HG02943 (cell line): ENCODE results near the gene CCDC83.

Source experiments
- ATAC-seq: cut with Tn5 transposase; IDR thresholded peaks from one replicate; pipeline ENCODE4 v1.9.1; 2021; ENCODE audit warnings: mild to moderate bottlenecking, low read depth, moderate library complexity; ENCODE audit not compliant: unreplicated experiment

CCDC83 gene

DNA sequence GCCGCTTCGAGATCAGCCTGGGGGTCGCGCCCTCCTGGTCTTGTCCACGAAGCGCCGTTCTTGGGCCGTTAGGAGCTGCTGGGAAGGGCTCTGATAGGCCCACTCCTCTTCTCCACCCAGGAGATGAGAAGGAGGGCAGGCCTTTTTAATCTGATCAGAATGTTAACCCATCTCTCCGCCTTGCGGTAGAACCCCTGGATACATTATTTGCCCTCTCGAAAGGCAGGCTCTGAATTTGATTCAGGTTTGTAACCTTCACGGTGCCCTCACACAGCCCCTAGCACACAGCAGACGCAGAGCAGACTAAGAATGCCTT is at the start of gene CCDC83:
Gene CCDC83, plus strand, starts transcription at position 43 of the 316 bp plus-strand sequence. CDS start 9,741 bp downstream, outside the sequence.
- no peak for ATAC-seq

GRCh38 chr11:85805387-85805786 is 49.8 kb upstream of the CCDC83 start:
- ATAC-seq: no peak

GRCh38 chr11:85806016-85806415 is 49.2 kb upstream of the CCDC83 start:
- no peak for ATAC-seq

DNA sequence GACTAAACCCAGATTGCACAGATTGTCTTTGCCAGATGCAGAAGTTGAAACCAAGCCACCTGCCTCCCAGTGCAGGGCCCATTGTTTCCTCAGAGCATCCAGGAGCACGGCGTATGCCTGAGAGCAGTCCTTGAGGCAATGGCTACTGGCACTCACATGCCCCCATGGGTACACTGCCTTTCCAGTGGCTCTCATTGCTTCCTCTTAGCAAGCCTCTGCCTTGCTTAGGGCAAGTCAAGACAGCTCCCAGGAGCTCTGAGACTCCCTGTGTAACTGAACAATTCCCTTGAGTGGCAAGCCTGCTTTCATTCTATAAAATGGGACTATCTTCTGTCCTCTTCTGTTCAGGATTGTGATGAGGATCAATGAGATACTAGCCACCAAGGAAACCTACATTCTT is 48.3 kb upstream of the CCDC83 start:
- no peak for ATAC-seq

GRCh38 chr11:85809191-85809590 is 46.0 kb upstream of the CCDC83 start:
- ATAC-seq: peak; percentile 63

DNA sequence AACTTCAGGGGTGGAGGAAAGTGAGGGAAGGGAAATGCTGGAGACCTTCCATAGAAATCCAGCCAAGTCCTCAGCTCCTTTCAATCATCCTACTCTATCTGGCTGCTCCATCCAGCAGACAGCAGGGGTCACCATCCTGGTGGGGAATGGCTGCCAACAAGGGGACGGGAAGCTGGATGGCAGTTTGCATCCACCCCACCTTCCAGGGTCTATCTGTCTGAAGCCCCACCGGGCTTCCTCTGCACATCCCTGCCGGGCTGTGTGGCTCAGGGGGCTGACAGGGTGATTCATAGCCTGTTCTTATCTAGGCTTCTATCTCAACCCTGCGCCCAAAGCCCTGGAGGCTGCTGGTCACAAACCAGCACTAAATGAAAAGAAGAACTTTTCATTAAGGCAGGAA is 45.3 kb upstream of the CCDC83 start:
- ATAC-seq: no peak

DNA sequence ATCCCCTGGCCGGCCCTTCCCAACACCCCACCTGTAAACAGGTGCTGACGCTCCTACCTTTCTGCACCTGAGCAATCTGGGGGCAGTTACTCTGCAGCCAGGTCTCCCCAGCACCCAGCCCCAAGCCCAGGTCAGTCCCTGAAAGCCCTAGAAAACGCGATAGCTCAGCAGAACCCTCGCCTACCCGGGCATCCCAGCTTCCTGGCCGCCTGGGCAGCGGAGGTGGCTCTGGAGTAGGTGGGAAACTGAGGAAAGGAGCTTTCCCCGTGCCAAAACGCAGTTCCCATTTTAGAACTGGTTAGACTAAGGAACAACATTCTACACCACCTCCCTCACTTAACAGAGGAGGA is 44.7 kb upstream of the CCDC83 start:
- ATAC-seq: no peak

DNA sequence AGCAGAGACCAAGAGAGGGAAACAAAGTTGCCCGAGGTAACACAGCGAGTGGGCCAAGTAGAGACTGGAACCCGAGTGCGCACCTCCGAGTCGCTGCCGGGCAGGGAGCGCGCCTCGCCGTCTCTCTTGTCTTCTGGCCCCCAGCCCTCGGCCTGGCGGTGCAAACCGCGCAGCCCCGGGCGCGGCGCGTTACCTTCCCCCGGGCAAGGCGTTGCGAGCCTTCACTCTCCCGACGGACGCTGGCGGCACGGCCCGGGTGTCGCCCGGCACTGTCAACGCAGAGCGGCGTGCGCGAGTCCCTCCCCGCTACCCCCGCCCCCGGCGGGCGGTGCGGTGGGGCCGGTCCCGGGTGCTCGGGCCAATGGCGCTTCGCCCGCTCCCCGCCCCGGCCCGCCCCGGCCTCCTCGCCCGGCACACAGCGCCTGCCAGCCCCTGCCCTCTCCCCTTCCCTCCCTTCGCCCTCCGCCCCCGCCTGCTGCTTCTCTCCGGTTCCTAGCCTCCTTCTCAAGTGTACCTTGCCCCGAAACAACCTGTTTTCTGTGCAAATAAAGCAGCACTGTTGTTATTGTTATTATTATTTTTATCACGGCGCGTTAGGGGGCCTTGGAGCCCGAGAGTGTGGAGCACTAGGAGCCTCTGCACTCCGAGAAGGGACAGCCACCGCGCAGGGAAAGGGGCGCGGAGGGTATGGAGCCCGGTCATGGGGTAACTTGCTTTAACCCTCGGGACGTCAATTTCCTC is 44.1 kb upstream of the CCDC83 start, which contains the start of gene SYTL2:
Gene SYTL2, minus strand, starts transcription at position 271 of the 741 bp plus-strand sequence. CDS start 53,416 bp downstream, outside the sequence.
- no peak for ATAC-seq

DNA sequence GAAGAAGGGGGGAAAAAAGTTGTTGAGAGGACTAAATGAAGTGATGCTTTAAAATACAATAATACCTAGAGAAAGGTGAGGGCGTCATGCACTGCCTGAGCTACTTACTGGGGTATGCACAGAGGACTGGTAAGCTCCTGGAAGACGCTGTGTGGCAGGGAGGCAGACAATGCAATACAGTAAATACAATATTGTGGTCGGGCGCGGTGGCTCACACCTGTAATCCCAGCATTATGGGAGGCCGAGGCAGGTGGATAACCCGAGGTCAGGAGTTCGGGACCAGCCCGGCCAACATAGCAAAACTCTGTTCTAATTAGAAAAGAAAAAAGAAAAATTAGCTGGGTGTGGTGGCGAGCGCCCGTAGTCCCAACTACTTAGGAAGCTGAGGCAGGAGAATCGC is 43.6 kb upstream of the CCDC83 start:
- no peak for ATAC-seq

GRCh38 chr11:85813721-85814120 is 41.5 kb upstream of the CCDC83 start:
- ATAC-seq: no peak

GRCh38 chr11:85815186-85815931 is 39.8 kb upstream of the CCDC83 start:
- no peak for ATAC-seq

GRCh38 chr11:85819441-85819840 is 35.7 kb upstream of the CCDC83 start:
- no peak for ATAC-seq

DNA sequence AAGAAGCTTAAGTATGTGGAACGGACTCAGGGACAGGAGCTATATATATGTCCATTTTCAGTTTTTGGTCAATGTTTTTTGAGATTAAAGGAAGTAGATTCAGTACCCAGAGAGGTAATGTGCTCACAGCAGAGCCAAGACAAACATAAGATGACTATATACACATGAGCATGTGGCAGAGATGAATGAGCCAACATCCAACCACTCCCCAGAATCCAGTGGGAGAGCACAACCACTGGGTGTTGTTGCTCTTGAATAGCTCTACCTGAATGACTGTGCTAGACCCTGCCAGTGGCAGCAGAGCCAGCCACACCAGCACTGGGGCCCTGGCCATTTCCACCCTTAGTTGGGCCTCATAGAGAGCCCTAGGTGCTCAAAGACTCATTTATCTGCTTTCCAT is 33.5 kb upstream of the CCDC83 start:
- no peak for ATAC-seq

DNA sequence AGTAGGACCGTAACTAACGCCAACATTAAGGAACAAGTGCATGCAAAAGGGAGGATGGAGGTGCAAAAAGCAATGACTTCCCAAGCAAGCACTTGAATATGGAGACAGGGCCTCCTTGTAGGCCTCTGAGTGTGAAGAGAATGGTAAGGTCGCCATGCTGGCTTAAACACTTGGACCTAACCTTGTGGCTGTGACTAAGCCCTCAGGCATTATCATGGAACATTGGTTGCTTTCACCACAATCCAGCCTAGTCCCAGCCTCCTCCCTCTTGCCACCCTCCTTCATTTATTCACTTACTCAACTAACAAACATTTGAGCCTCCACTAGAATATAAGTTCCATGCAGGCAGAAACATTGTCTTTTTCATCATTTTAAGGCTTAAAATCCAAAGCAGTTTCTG is 32.4 kb upstream of the CCDC83 start:
- ATAC-seq: no peak

DNA sequence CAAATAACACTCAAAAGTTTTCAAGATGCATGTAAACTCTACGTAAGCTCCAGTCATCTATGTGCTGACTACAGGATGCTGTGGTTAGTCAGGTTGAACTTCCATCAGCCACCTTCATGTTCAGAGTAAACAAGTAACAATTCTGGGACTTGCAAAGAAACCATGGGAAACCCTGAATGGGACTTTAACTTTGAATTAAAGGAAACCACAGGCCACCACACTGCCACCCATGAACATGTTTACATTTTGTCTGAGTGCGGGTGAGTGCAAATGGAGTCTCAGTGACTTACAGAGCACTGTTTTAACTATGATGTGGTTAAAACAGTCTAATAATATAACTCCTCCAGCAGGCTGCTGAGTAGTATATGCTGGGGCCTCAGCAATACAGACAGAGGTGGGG is 31.4 kb upstream of the CCDC83 start:
- ATAC-seq: no peak

DNA sequence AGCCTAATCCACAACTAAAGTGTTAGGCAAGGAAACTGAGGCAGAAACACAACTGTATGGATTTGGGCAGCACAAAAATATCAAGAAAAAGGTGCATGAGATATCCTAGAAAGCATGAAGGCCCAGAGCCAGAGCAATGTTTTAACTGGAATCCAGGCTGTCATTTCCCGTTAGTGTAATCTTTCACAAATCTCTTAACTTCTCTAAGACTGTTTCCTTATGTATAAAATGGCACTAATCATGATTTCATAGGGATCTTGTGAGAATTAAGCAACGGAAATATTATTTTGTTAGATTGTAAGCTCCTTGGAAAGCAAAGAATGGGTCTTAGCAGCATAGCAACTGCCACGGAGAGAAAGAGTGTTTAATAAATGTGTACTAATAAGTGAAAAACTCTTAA is 29.6 kb upstream of the CCDC83 start:
- ATAC-seq: no peak

- ATAC-seq: no peak
These were observed 28.9 kb upstream of the CCDC83 start for GRCh38 chr11:85826116-85826855.

GRCh38 chr11:85827748-85828639 is 27.2 kb upstream of the CCDC83 start:
- ATAC-seq: no peak

- ATAC-seq: no peak
These were observed 26.6 kb upstream of the CCDC83 start for GRCh38 chr11:85828640-85828978.

GRCh38 chr11:85829172-85829571 is 26.0 kb upstream of the CCDC83 start:
- ATAC-seq: no peak

DNA sequence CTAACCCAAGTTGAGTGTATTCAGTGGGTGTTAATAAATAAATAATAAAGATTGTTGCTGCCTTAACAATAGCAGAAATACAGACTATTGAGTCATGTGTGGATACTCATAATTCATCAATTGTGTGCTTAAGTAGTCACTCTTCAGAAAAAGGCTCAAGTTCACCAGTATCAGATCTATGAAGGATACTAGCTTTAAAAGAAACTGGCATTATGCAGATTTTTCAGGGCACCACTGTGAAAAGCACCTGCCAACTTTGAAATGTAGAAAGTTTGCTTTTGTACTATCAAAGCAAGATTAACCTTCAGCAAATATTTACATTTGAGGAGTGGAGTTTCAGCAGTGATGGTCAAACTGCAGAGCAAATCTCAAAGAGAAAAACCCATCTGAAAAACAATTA is 24.1 kb upstream of the CCDC83 start:
- no peak for ATAC-seq
